ENCODE results near the gene GRIA1. TPM values are rescaled to one million over a fixed set of nuclear protein-coding genes. Genes with fewer than 3 reads are reported as not detected.

GRIA1 gene
- total and polyA plus RNA-seq, 2 donors (not counting 1 experiment from before 2014, with no cell fraction given) = not detected

DNA sequence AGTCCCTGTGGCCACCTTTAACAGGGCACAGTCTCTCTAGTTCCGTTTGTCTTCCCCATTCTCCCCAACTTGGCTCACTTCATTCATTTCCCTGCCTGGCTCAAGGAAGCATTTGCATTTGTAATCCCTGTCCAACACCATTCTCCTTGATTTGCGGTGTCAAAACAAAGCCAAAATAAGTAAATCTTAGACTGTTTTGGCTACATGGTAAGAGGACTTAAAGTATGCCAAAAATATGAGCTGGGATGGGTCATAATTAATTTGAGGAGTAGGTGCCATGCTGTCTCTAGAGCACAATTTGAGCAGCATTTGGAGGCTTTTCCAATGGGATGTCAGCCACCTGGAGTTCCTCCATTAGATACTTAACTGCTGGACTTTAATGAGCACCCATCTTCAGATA, 3.7 kb upstream of the GRIA1 start:
- Histone ChIP-seq H3K4me3 (ENCODE audit: control extremely low read depth in 1 of 5, extremely low read depth in 1 of 5, insufficient read depth in 1 of 5, low read depth in 2 of 5, low read length in 4 of 5) (no peak overlapping the region), H3K27ac (ENCODE audit: low read length in 2 of 2) (no peak overlapping the region), H3K79me2 (ENCODE audit: control insufficient read depth, insufficient read depth, low read length) (no peaks in the 10 kb centered on the region), H3K9me3 (ENCODE audit: control extremely low read depth in 1 of 3, control insufficient read depth in 2 of 3, insufficient read depth in 1 of 3, low read length in 2 of 3) (peaks cover 0 to 6% (median 0%) of the 10 kb centered on the region in 3 donors), H3K27me3 (replicated peaks in 1 of 4; ENCODE audit: control extremely low read depth in 1 of 4, control insufficient read depth in 3 of 4, insufficient read depth in 4 of 4, low read length in 3 of 4) (peaks cover 0 to 14% (median 0%) of the 10 kb centered on the region in 4 experiments), H3K36me3 (replicated peaks in 1 of 2; ENCODE audit: control extremely low read depth in 1 of 2, control insufficient read depth in 1 of 2, extremely low read depth in 1 of 2, insufficient read depth in 2 of 2, low read length in 1 of 2) (no peaks in the 10 kb centered on the region), H3K9ac (ENCODE audit: low read length) (no peak overlapping the region), H4K20me1 (ENCODE audit: control insufficient read depth, insufficient read depth, low read length, poor library complexity, severe bottlenecking) (no peaks in the 10 kb centered on the region), H2AFZ (ENCODE audit: insufficient read depth, low read depth, low read length, poor library complexity, severe bottlenecking) (no peak overlapping the region), H3K4me2 (replicated peaks; ENCODE audit: low read depth, low read length, poor library complexity, severe bottlenecking) (no peak overlapping the region), H3K4me1 (ENCODE audit: control insufficient read depth in 2 of 2, insufficient read depth in 2 of 2, low read length in 2 of 2) (no peaks in the 10 kb centered on the region)
- H3K4me1 Mint-ChIP-seq = no peaks in the 10 kb centered on the region
- no peaks in the 10 kb centered on the region for H3K9me3 Mint-ChIP-seq (ENCODE audit: insufficient read depth)
- peaks cover 29% of the 10 kb centered on the region for H3K27me3 Mint-ChIP-seq
- intact Hi-C loops (cut with micrococcal nuclease) = no loop called here
- H3K27ac Mint-ChIP-seq = no peak overlapping the region
- TF ChIP-seq, protein P1, sequence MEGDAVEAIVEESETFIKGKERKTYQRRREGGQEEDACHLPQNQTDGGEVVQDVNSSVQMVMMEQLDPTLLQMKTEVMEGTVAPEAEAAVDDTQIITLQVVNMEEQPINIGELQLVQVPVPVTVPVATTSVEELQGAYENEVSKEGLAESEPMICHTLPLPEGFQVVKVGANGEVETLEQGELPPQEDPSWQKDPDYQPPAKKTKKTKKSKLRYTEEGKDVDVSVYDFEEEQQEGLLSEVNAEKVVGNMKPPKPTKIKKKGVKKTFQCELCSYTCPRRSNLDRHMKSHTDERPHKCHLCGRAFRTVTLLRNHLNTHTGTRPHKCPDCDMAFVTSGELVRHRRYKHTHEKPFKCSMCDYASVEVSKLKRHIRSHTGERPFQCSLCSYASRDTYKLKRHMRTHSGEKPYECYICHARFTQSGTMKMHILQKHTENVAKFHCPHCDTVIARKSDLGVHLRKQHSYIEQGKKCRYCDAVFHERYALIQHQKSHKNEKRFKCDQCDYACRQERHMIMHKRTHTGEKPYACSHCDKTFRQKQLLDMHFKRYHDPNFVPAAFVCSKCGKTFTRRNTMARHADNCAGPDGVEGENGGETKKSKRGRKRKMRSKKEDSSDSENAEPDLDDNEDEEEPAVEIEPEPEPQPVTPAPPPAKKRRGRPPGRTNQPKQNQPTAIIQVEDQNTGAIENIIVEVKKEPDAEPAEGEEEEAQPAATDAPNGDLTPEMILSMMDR (IDR thresholded peaks at IDR 0.05) = no peak
- no peak for TF ChIP-seq EZH2 (IDR thresholded peaks at IDR 0.05; ENCODE audit: borderline replicate concordance, insufficient read depth, low read depth, low read length, poor library complexity, severe bottlenecking)
- ChIA-PET CTCF (no interaction called here), POLR2A (no interaction called here)
- ATAC-seq (ENCODE audit: low read depth) (no peak), DNase-seq (no peak)
- H3K4me3 Mint-ChIP-seq = no peak overlapping the region
- WGBS (ENCODE audit: insufficient coverage) = 50% methylated on average over 1 of the region's 2 CpGs

DNA sequence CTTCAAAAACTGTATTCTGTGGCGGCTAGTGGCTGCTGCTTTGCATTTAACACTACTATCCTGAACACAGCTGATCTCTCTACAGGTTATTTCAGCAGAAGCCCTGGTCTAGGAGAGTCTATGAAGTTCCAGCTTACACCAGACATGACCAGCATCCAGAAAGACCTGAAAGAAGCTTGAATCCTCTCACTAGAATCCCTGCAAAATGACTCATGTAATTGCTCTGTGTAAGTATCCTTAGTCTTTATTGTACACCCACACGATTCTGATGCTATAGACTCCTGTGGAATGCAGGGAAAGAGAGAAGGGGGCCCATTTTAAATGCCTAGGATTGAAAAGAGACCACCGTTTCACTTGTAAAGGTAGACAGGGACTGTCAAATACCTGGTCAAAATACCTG, 859 bp upstream of the GRIA1 start:
- intact Hi-C loops (cut with micrococcal nuclease) = no loop called here
- CTCF ChIA-PET = no interaction called here
- WGBS (ENCODE audit: insufficient coverage) = no CpG with 5 or more reads among the region's 3 CpGs

More for the DNA sequence above, 859 bp upstream of the GRIA1 start:
- Histone ChIP-seq H2AFZ (ENCODE audit: insufficient read depth, low read depth, low read length, poor library complexity, severe bottlenecking) (no peak overlapping the region), H4K20me1 (ENCODE audit: control insufficient read depth, insufficient read depth, low read length, poor library complexity, severe bottlenecking) (no peaks in the 10 kb centered on the region), H3K27ac (ENCODE audit: low read length in 2 of 2) (no peak overlapping the region), H3K36me3 (replicated peaks in 1 of 2; ENCODE audit: control extremely low read depth in 1 of 2, control insufficient read depth in 1 of 2, extremely low read depth in 1 of 2, insufficient read depth in 2 of 2, low read length in 1 of 2) (no peaks in the 10 kb centered on the region), H3K4me1 (ENCODE audit: control insufficient read depth in 2 of 2, insufficient read depth in 2 of 2, low read length in 2 of 2) (no peaks in the 10 kb centered on the region), H3K27me3 (replicated peaks in 1 of 4; ENCODE audit: control extremely low read depth in 1 of 4, control insufficient read depth in 3 of 4, insufficient read depth in 4 of 4, low read length in 3 of 4) (peaks cover 0 to 17% (median 0%) of the 10 kb centered on the region in 4 experiments), H3K9me3 (ENCODE audit: control extremely low read depth in 1 of 3, control insufficient read depth in 2 of 3, insufficient read depth in 1 of 3, low read length in 2 of 3) (peaks cover 0 to 6% (median 0%) of the 10 kb centered on the region in 3 donors), H3K4me3 (ENCODE audit: control extremely low read depth in 1 of 5, extremely low read depth in 1 of 5, insufficient read depth in 1 of 5, low read depth in 2 of 5, low read length in 4 of 5) (no peak overlapping the region), H3K9ac (ENCODE audit: low read length) (no peak overlapping the region), H3K79me2 (ENCODE audit: control insufficient read depth, insufficient read depth, low read length) (no peaks in the 10 kb centered on the region), H3K4me2 (replicated peaks; ENCODE audit: low read depth, low read length, poor library complexity, severe bottlenecking) (no peak overlapping the region)
- POLR2A ChIA-PET = no interaction called here
- Mint-ChIP-seq H3K9me3 (ENCODE audit: insufficient read depth) (no peaks in the 10 kb centered on the region), H3K27ac (no peak overlapping the region), H3K4me3 (no peak overlapping the region), H3K27me3 (peaks cover 41% of the 10 kb centered on the region), H3K4me1 (no peaks in the 10 kb centered on the region)
- TF ChIP-seq, protein P1 (IDR thresholded peaks at IDR 0.05) = no peak
- TF ChIP-seq EZH2 (IDR thresholded peaks at IDR 0.05; ENCODE audit: borderline replicate concordance, insufficient read depth, low read depth, low read length, poor library complexity, severe bottlenecking) = no peak
- DNase-seq = no peak
- no peak for ATAC-seq (ENCODE audit: low read depth)

Measured in B cell (primary cell).